ENCODE results near the gene YEATS2. TPM values are rescaled to one million over a fixed set of nuclear protein-coding genes. Genes with fewer than 3 reads are reported as not detected.

Gene YEATS2
- polyA plus RNA-seq, 1 donor from 2014 or later, result 46.2 TPM

- no peak overlapping the region for H2AFZ ChIP-seq (ENCODE audit: low read depth, low read length)
- no peak overlapping the region for H3K9ac ChIP-seq (ENCODE audit: low read length)
- no peak overlapping the region for H3K4me3 ChIP-seq (ENCODE audit: low read length)
- no peaks in the 10 kb centered on the region for H3K9me3 ChIP-seq (ENCODE audit: low read length)
- H3K27ac ChIP-seq (ENCODE audit: low read length), result no peak overlapping the region
- H4K20me1 ChIP-seq (ENCODE audit: insufficient read depth), result no peaks in the 10 kb centered on the region
- peaks cover 11% of the 10 kb centered on the region for H3K36me3 ChIP-seq (ENCODE audit: insufficient read depth, low read length)
- H3F3A ChIP-seq (ENCODE audit: insufficient read depth, low read length, poor library complexity, severe bottlenecking), result no peaks in the 10 kb centered on the region
- H3K9me2 ChIP-seq (ENCODE audit: insufficient read depth, low read length), result no peaks in the 10 kb centered on the region
- TF ChIP-seq CTCF (IDR thresholded peaks at IDR 0.05; ENCODE audit: poor library complexity, severe bottlenecking) (no peak), EZH2 (IDR thresholded peaks at IDR 0.05; ENCODE audit: borderline replicate concordance, insufficient read depth, low read length, poor library complexity, severe bottlenecking) (no peak), TAF1 (IDR thresholded peaks at IDR 0.05; ENCODE audit: low read depth) (no peak), EP300 (conservative IDR thresholded peaks at IDR 0.05; ENCODE audit: poor library complexity, severe bottlenecking) (no peak), POLR2AphosphoS5 (IDR thresholded peaks at IDR 0.05) (no peak), MXI1 (conservative IDR thresholded peaks at IDR 0.05; ENCODE audit: poor library complexity, severe bottlenecking) (no peak), REST (IDR thresholded peaks at IDR 0.05; ENCODE audit: borderline replicate concordance) (no peak)
- H3K79me2 ChIP-seq (replicated peaks; ENCODE audit: insufficient read depth, low read length), result no peaks in the 10 kb centered on the region
- H3K4me2 ChIP-seq (ENCODE audit: low read length), result no peak overlapping the region
- H3K27me3 ChIP-seq (ENCODE audit: insufficient read depth, low read depth, low read length), result no peaks in the 10 kb centered on the region
These were observed 96.9 kb downstream of the YEATS2 start for GRCh38 chr3:183794452-183794851.

GRCh38 chr3:183796372-183796771 is 98.8 kb downstream of the YEATS2 start:
- Histone ChIP-seq H3F3A (ENCODE audit: insufficient read depth, low read length, poor library complexity, severe bottlenecking) (no peaks in the 10 kb centered on the region), H2AFZ (ENCODE audit: low read depth, low read length) (no peak overlapping the region), H3K9ac (ENCODE audit: low read length) (no peak overlapping the region), H3K36me3 (ENCODE audit: insufficient read depth, low read length) (peaks cover 13% of the 10 kb centered on the region), H3K4me2 (ENCODE audit: low read length) (no peak overlapping the region), H3K9me3 (ENCODE audit: low read length) (no peaks in the 10 kb centered on the region), H3K9me2 (ENCODE audit: insufficient read depth, low read length) (no peaks in the 10 kb centered on the region), H3K27ac (ENCODE audit: low read length) (no peak overlapping the region), H3K4me3 (ENCODE audit: low read length) (no peak overlapping the region), H3K79me2 (replicated peaks; ENCODE audit: insufficient read depth, low read length) (no peaks in the 10 kb centered on the region), H4K20me1 (ENCODE audit: insufficient read depth) (no peaks in the 10 kb centered on the region), H3K27me3 (ENCODE audit: insufficient read depth, low read depth, low read length) (no peaks in the 10 kb centered on the region)
- no peak for TF ChIP-seq SMC3 (conservative IDR thresholded peaks at IDR 0.05; ENCODE audit: poor library complexity)
- no peak for TF ChIP-seq MXI1 (conservative IDR thresholded peaks at IDR 0.05; ENCODE audit: poor library complexity, severe bottlenecking)
- no peak for TF ChIP-seq EZH2 (IDR thresholded peaks at IDR 0.05; ENCODE audit: borderline replicate concordance, insufficient read depth, low read length, poor library complexity, severe bottlenecking)
- TF ChIP-seq POLR2AphosphoS5 (IDR thresholded peaks at IDR 0.05), result no peak
- TF ChIP-seq CTCF (IDR thresholded peaks at IDR 0.05; ENCODE audit: poor library complexity, severe bottlenecking), result no peak
